Measurements from ENCODE around the gene NBEA. TPM values are rescaled to one million over a fixed set of nuclear protein-coding genes. Genes with fewer than 3 reads are reported as not detected.

NBEA gene
- total RNA-seq, 1 experiment from 2014 or later = 3.3 TPM

GRCh38 chr13:35479706-35480105 is 537.6 kb downstream of the NBEA start:
- H3K27ac ChIP-seq (ENCODE audit: low read length) = no peak overlapping the region
- no peaks in the 10 kb centered on the region for H3K4me1 ChIP-seq (ENCODE audit: control insufficient read depth, insufficient read depth, low read length)
- no peaks in the 10 kb centered on the region for H3K36me3 ChIP-seq (ENCODE audit: control insufficient read depth, insufficient read depth, low read length)
- no peaks in the 10 kb centered on the region for H3K9me3 ChIP-seq (ENCODE audit: control insufficient read depth, insufficient read depth, low read depth, low read length)
- ChIA-PET POLR2A (no interaction called here), CTCF (no interaction called here)
- no peak overlapping the region; a peak in 1 of 4 replicates for H3K4me3 ChIP-seq (ENCODE audit: low read depth in 2 of 2, low read length in 2 of 2)
- ATAC-seq (no peak), DNase-seq (ENCODE audit: low read depth, low spot score) (no peak)
- TF ChIP-seq, protein P1, sequence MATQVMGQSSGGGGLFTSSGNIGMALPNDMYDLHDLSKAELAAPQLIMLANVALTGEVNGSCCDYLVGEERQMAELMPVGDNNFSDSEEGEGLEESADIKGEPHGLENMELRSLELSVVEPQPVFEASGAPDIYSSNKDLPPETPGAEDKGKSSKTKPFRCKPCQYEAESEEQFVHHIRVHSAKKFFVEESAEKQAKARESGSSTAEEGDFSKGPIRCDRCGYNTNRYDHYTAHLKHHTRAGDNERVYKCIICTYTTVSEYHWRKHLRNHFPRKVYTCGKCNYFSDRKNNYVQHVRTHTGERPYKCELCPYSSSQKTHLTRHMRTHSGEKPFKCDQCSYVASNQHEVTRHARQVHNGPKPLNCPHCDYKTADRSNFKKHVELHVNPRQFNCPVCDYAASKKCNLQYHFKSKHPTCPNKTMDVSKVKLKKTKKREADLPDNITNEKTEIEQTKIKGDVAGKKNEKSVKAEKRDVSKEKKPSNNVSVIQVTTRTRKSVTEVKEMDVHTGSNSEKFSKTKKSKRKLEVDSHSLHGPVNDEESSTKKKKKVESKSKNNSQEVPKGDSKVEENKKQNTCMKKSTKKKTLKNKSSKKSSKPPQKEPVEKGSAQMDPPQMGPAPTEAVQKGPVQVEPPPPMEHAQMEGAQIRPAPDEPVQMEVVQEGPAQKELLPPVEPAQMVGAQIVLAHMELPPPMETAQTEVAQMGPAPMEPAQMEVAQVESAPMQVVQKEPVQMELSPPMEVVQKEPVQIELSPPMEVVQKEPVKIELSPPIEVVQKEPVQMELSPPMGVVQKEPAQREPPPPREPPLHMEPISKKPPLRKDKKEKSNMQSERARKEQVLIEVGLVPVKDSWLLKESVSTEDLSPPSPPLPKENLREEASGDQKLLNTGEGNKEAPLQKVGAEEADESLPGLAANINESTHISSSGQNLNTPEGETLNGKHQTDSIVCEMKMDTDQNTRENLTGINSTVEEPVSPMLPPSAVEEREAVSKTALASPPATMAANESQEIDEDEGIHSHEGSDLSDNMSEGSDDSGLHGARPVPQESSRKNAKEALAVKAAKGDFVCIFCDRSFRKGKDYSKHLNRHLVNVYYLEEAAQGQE (IDR thresholded peaks at IDR 0.05; ENCODE audit: insufficient read depth in 1 of 2, low read depth in 2 of 2, low read length in 1 of 2) = no peak
- TF ChIP-seq SIN3A (IDR thresholded peaks at IDR 0.05; ENCODE audit: borderline replicate concordance, insufficient read depth, low read depth, low read length) (no peak), TCF7L2 (IDR thresholded peaks at IDR 0.05; ENCODE audit: low read depth, low read length) (no peak), POLR2AphosphoS5 (IDR thresholded peaks at IDR 0.05; ENCODE audit: low read depth, low read length) (no peak)
- TF ChIP-seq, protein P2, sequence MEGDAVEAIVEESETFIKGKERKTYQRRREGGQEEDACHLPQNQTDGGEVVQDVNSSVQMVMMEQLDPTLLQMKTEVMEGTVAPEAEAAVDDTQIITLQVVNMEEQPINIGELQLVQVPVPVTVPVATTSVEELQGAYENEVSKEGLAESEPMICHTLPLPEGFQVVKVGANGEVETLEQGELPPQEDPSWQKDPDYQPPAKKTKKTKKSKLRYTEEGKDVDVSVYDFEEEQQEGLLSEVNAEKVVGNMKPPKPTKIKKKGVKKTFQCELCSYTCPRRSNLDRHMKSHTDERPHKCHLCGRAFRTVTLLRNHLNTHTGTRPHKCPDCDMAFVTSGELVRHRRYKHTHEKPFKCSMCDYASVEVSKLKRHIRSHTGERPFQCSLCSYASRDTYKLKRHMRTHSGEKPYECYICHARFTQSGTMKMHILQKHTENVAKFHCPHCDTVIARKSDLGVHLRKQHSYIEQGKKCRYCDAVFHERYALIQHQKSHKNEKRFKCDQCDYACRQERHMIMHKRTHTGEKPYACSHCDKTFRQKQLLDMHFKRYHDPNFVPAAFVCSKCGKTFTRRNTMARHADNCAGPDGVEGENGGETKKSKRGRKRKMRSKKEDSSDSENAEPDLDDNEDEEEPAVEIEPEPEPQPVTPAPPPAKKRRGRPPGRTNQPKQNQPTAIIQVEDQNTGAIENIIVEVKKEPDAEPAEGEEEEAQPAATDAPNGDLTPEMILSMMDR (IDR thresholded peaks at IDR 0.05) = no peak
- H3K27me3 ChIP-seq (ENCODE audit: control insufficient read depth, insufficient read depth, low read length) = no peaks in the 10 kb centered on the region
- intact Hi-C loops (cut with micrococcal nuclease; ENCODE audit: unreplicated experiment) = no loop called here
- in situ Hi-C loops (cut with HindIII; ENCODE audit: low pct_unique_long_range_greater_than_20kb, low sequenced_read_pairs) = no loop called here
- BruUV-seq (replicated peaks) = no TSS peak

DNA sequence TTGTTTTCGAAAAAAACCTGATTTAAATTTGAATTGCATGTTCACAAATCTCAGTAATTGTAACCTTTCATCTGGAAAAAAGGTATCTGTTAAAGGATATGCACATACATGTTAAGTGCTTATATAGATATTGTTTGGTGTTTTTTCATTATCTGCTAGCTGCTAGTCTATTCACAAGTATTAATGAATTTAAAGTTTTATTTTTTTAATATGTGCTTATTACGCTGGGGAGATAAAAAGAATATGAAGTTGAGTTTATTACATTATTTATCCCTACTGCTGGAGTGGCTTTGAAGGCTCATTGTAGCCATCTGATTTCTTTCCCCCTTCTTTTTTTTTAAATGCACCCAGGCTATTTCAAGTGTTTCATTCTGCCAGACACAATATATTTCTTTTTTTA is 538.3 kb downstream of the NBEA start:
- no TSS peak for BruUV-seq (replicated peaks)
- POLR2A ChIA-PET = no interaction called here
- H3K4me3 ChIP-seq (ENCODE audit: low read depth in 2 of 2, low read length in 2 of 2) = no peak overlapping the region; a peak in 1 of 4 replicates
- no peaks in the 10 kb centered on the region for H3K27me3 ChIP-seq (ENCODE audit: control insufficient read depth, insufficient read depth, low read length)
- ATAC-seq (no peak), DNase-seq (ENCODE audit: low read depth, low spot score) (no peak)
- TF ChIP-seq POLR2AphosphoS5 (IDR thresholded peaks at IDR 0.05; ENCODE audit: low read depth, low read length) (no peak), TCF7L2 (IDR thresholded peaks at IDR 0.05; ENCODE audit: low read depth, low read length) (no peak), SIN3A (IDR thresholded peaks at IDR 0.05; ENCODE audit: borderline replicate concordance, insufficient read depth, low read depth, low read length) (no peak)
- TF ChIP-seq, protein P2 (IDR thresholded peaks at IDR 0.05) = no peak
- TF ChIP-seq, protein P1 (IDR thresholded peaks at IDR 0.05; ENCODE audit: insufficient read depth in 1 of 2, low read depth in 2 of 2, low read length in 1 of 2) = no peak
- H3K4me1 ChIP-seq (ENCODE audit: control insufficient read depth, insufficient read depth, low read length) = no peaks in the 10 kb centered on the region
- H3K36me3 ChIP-seq (ENCODE audit: control insufficient read depth, insufficient read depth, low read length) = no peaks in the 10 kb centered on the region
- no peaks in the 10 kb centered on the region for H3K9me3 ChIP-seq (ENCODE audit: control insufficient read depth, insufficient read depth, low read depth, low read length)
- intact Hi-C loops (cut with micrococcal nuclease; ENCODE audit: unreplicated experiment) = no loop called here
- no peak overlapping the region for H3K27ac ChIP-seq (ENCODE audit: low read length)
- in situ Hi-C loops (cut with HindIII; ENCODE audit: low pct_unique_long_range_greater_than_20kb, low sequenced_read_pairs) = no loop called here
- CTCF ChIA-PET = no interaction called here
